NT2/D1 (cell line): Measurements from ENCODE around the gene C4orf50.

ENCODE experiments used
- SUZ12 ChIP-seq: IDR thresholded peaks from 2 replicates; pipeline ENCODE4 v1.6.1; 2011; ENCODE audit not compliant: insufficient read length, insufficient read depth; ENCODE audit errors: extremely low read depth
- YY1 ChIP-seq: IDR thresholded peaks from 2 replicates; pipeline ENCODE4 v1.6.1; 2011; ENCODE audit not compliant: insufficient read length, insufficient read depth
- ZNF274 ChIP-seq: IDR thresholded peaks from 2 replicates; pipeline ENCODE4 v1.6.1; 2011; ENCODE audit warnings: mild to moderate bottlenecking, low read depth, low read length

- TF ChIP-seq ZNF274 (no peak), YY1 (no peak), SUZ12 (no peak)
Observed at GRCh38 chr4:5878359-5878758, 139.9 kb downstream of the C4orf50 start.
